Measurements from ENCODE around the gene PLEKHM2. TPM values are rescaled to one million over a fixed set of nuclear protein-coding genes. Genes with fewer than 3 reads are reported as not detected.

Gene PLEKHM2
- total RNA-seq, 1 donor from 2014 or later, result 57.5 TPM

- Mint-ChIP-seq H3K4me1 (ENCODE audit: unreplicated experiment) (peaks cover 37% of the 10 kb centered on the region), H3K27me3 (no peaks in the 10 kb centered on the region), H3K36me3 (peaks cover 16% of the 10 kb centered on the region), H3K27ac (peak overlapping the region; percentile 95), H3K4me3 (peak overlapping the region; percentile 90), H3K9me3 (no peaks in the 10 kb centered on the region)
- DNase-seq (ENCODE audit: extremely low spot score, unreplicated experiment), result no peak
- TF ChIP-seq, protein P1, sequence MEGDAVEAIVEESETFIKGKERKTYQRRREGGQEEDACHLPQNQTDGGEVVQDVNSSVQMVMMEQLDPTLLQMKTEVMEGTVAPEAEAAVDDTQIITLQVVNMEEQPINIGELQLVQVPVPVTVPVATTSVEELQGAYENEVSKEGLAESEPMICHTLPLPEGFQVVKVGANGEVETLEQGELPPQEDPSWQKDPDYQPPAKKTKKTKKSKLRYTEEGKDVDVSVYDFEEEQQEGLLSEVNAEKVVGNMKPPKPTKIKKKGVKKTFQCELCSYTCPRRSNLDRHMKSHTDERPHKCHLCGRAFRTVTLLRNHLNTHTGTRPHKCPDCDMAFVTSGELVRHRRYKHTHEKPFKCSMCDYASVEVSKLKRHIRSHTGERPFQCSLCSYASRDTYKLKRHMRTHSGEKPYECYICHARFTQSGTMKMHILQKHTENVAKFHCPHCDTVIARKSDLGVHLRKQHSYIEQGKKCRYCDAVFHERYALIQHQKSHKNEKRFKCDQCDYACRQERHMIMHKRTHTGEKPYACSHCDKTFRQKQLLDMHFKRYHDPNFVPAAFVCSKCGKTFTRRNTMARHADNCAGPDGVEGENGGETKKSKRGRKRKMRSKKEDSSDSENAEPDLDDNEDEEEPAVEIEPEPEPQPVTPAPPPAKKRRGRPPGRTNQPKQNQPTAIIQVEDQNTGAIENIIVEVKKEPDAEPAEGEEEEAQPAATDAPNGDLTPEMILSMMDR (conservative IDR thresholded peaks at IDR 0.05), result no peak
Measured at GRCh38 chr1:15760520-15761211, 76.5 kb downstream of the PLEKHM2 start.

DNA sequence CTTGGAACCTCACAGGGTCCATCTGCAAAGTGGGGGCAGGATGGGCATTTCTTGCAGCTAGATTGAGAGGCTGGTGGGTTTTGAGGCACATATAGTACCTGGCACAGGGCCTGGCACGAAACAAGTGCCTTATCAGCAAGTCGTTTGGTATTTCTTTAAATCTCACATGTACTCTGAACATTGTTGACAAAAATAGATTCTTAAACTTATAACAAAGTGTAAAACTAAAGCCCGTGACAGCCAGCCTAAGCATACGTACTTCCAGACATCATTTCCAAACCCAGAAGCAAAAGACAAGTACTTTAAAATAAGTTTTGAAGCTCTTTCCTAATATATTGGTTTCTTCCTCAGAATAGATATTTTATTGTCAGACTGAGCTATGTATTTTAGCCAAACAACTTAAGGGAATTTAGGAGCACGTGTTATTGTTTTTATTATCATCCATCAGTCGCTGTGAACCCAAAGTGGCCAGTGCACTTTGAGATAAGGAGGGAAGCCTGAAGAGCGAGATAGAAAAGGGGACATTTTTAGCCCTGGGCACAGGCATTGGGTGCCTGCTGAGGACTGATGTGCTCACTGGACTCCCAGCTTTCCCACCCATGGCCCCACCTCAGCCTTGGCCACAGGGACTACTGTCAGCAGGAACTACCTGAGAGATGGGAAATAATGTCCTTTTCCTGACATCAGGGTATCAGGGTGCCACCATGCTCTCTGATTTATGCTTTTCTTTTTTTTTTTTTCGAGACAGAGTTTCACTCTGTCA, 77.4 kb downstream of the PLEKHM2 start:
- Mint-ChIP-seq H3K4me1 (ENCODE audit: unreplicated experiment) (peaks cover 32% of the 10 kb centered on the region), H3K4me3 (peak overlapping the region; percentile 90), H3K36me3 (peaks cover 16% of the 10 kb centered on the region), H3K9me3 (no peaks in the 10 kb centered on the region), H3K27me3 (no peaks in the 10 kb centered on the region), H3K27ac (peak overlapping the region; percentile 95)
- TF ChIP-seq, protein P1 (conservative IDR thresholded peaks at IDR 0.05), result no peak
- DNase-seq (ENCODE audit: extremely low spot score, unreplicated experiment), result no peak

DNA sequence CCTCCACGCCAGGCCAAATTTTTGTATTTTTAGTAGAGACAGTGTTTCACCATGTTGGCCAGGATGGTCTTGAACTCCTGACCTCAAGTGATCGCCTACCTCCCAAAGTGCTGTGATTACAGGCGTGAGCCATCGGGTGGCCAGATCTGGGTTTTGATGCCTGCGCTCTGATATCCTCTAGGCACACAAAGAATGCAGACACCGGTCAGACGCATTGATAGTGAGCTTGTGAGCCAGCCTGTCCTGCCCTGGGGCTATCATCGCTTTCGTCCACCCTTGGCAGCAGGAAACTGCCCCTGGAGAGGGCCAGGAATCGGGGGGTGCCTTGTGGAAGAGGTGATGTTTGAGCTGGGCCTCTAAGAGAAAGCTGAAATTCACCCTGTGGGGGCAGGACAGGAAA, 78.4 kb downstream of the PLEKHM2 start:
- no peaks in the 10 kb centered on the region for H3K27me3 Mint-ChIP-seq
- H3K4me3 Mint-ChIP-seq, result peak overlapping the region; percentile 1
- no peak overlapping the region for H3K27ac Mint-ChIP-seq
- H3K4me1 Mint-ChIP-seq (ENCODE audit: unreplicated experiment), result peaks cover 28% of the 10 kb centered on the region
- H3K9me3 Mint-ChIP-seq, result no peaks in the 10 kb centered on the region
- DNase-seq (ENCODE audit: extremely low spot score, unreplicated experiment), result no peak
- TF ChIP-seq, protein P1 (conservative IDR thresholded peaks at IDR 0.05), result peak; percentile 25
- peaks cover 16% of the 10 kb centered on the region for H3K36me3 Mint-ChIP-seq

GRCh38 chr1:15764269-15764764, 80.2 kb downstream of the PLEKHM2 start:
- peak overlapping the region; percentile 83 for H3K27ac Mint-ChIP-seq

GRCh38 chr1:15764890-15765289, 80.8 kb downstream of the PLEKHM2 start:
- no peak for DNase-seq (ENCODE audit: extremely low spot score, unreplicated experiment)
- H3K9me3 Mint-ChIP-seq, result no peaks in the 10 kb centered on the region
- H3K36me3 Mint-ChIP-seq, result peaks cover 20% of the 10 kb centered on the region
- TF ChIP-seq, protein P1 (conservative IDR thresholded peaks at IDR 0.05), result no peak
- H3K4me1 Mint-ChIP-seq (ENCODE audit: unreplicated experiment), result peaks cover 28% of the 10 kb centered on the region
- no peak overlapping the region for H3K4me3 Mint-ChIP-seq
- peak overlapping the region; percentile 83 for H3K27ac Mint-ChIP-seq
- no peaks in the 10 kb centered on the region for H3K27me3 Mint-ChIP-seq

More at GRCh38 chr1:15764269-15764764, 80.2 kb downstream of the PLEKHM2 start:
- peaks cover 28% of the 10 kb centered on the region for H3K4me1 Mint-ChIP-seq (ENCODE audit: unreplicated experiment)
- no peak for DNase-seq (ENCODE audit: extremely low spot score, unreplicated experiment)
- H3K27me3 Mint-ChIP-seq, result no peaks in the 10 kb centered on the region
- H3K36me3 Mint-ChIP-seq, result peaks cover 20% of the 10 kb centered on the region
- TF ChIP-seq, protein P1 (conservative IDR thresholded peaks at IDR 0.05), result no peak
- no peaks in the 10 kb centered on the region for H3K9me3 Mint-ChIP-seq
- H3K4me3 Mint-ChIP-seq, result peak overlapping the region; percentile 19

All from type B pancreatic cell (in vitro differentiated cells).